GM12878 (cell line): ENCODE results near the gene FXYD7. TPM values are rescaled to one million over a fixed set of nuclear protein-coding genes. Genes with fewer than 3 reads are reported as not detected.

Experiments used
- ATAC-seq: fragments of 200-7000 bp; cut with Tn5 transposase; 3 replicates; pipeline ENCODE4 v1.9.1; 2020; ENCODE audit warnings: mild to moderate bottlenecking, moderate library complexity
- BruUV-seq: library from RNA; stranded (reverse); fragments of 400-500 nt; replicated peaks from 2 replicates; lab custom pipeline; 2021; lab: Mats Ljungman, UMichigan
- CTCF ChIA-PET: fragments of 300-600 bp; sonication (Branson Sonifier 250); formaldehyde crosslinking; extraction: SDS; loops from one replicate; lab custom pipeline; 2021; ENCODE audit warnings: inconsistent platforms; lab: Yijun Ruan, JAX
- POLR2A ChIA-PET: fragments of 350-600 bp; formaldehyde crosslinking; extraction: SDS; loops from one replicate; lab custom pipeline; 2021; ENCODE audit warnings: inconsistent platforms; lab: Charles Lee
- RAD21 ChIA-PET: fragments of 300-600 bp; sonication (Branson Sonifier 250); formaldehyde crosslinking; loops from one replicate; lab custom pipeline; 2023; ENCODE audit warnings: antibody characterized with exemption; ENCODE audit not compliant: unreplicated experiment; lab: Charles Lee
- SMC1A ChIA-PET: fragments of 300-600 bp; sonication (Branson Sonifier 250); formaldehyde crosslinking; loops from one replicate; lab custom pipeline; 2023; ENCODE audit not compliant: unreplicated experiment, uncharacterized antibody; lab: Charles Lee
- DNase-seq: peaks from one replicate; pipeline ENCODE4 v3.0.0-alpha.2; 2011; ENCODE audit warnings: low read depth, low spot score
- FAIRE-seq: peaks from 3 replicates; lab custom pipeline; 2011; peaks lifted over from hg19 to GRCh38; lab: Jason Lieb, UNC
- H2AFZ ChIP-seq: 2 replicates; pipeline ENCODE4 v1.6.0; 2011; ENCODE audit warnings: low read depth, low read length, control low read depth; ENCODE audit not compliant: control insufficient read depth
- H3K27ac ChIP-seq: 2 replicates; pipeline ENCODE4 v1.5.1; 2011; ENCODE audit warnings: control low read depth; ENCODE audit not compliant: control insufficient read depth, insufficient read depth
- H3K27me3 ChIP-seq, 2 experiments: replicated peaks in 1 of 2; 2 replicates each; pipeline versions ENCODE4 v1.6.0 to v1.6.1; 2011; ENCODE audit warnings: low read length in 1 of 2; ENCODE audit not compliant: control insufficient read depth in 2 of 2, insufficient read depth in 2 of 2
- H3K36me3 ChIP-seq, 2 experiments: 2 replicates each; pipeline ENCODE4 v1.5.1; 2011; ENCODE audit warnings: low read length in 1 of 2; ENCODE audit not compliant: control insufficient read depth in 2 of 2, insufficient read depth in 2 of 2
- H3K4me1 ChIP-seq: 2 replicates; pipeline ENCODE4 v1.6.1; 2011; ENCODE audit warnings: mild to moderate bottlenecking, low read length, moderate library complexity, mixed read lengths; ENCODE audit not compliant: control insufficient read depth, insufficient read depth
- H3K4me2 ChIP-seq: 2 replicates; pipeline ENCODE4 v1.6.0; 2011; ENCODE audit warnings: control low read depth; ENCODE audit not compliant: control insufficient read depth, insufficient read depth
- H3K4me3 ChIP-seq: fragments of 200-600 bp; sonication (generic); 2 replicates; pipeline ENCODE4 v1.5.1; 2016
- H3K79me2 ChIP-seq: 2 replicates; pipeline ENCODE4 v1.6.0; 2011; ENCODE audit warnings: low read length; ENCODE audit not compliant: control insufficient read depth, insufficient read depth
- H3K9ac ChIP-seq: 2 replicates; pipeline ENCODE4 v1.8.0; 2011; ENCODE audit warnings: low read length, control low read depth, mixed read lengths; ENCODE audit not compliant: control insufficient read depth, insufficient read depth
- H3K9me3 ChIP-seq: replicated peaks from 3 replicates; pipeline ENCODE4 v1.5.1; 2011; ENCODE audit warnings: mild to moderate bottlenecking, low read length; ENCODE audit not compliant: control insufficient read depth, insufficient read depth
- H4K20me1 ChIP-seq: 2 replicates; pipeline ENCODE4 v1.6.0; 2011; ENCODE audit not compliant: control insufficient read depth, insufficient read depth
- CREB1 ChIP-seq: IDR thresholded peaks from 2 replicates; pipeline ENCODE4 v1.6.1; 2012; ENCODE audit warnings: low read depth, mild to moderate bottlenecking, inconsistent platforms
- MEF2A ChIP-seq: IDR thresholded peaks from 2 replicates; pipeline ENCODE4 v1.6.1; 2011; ENCODE audit warnings: low read depth, mild to moderate bottlenecking, low read length, moderate library complexity; ENCODE audit not compliant: insufficient read depth
- MYC ChIP-seq: IDR thresholded peaks from 2 replicates; pipeline ENCODE4 v1.6.1; 2011; ENCODE audit warnings: mild to moderate bottlenecking, low read length, moderate library complexity, inconsistent platforms; ENCODE audit not compliant: insufficient read depth, insufficient replicate concordance, insufficient read length, severe bottlenecking
- NFYA ChIP-seq: IDR thresholded peaks from 2 replicates; pipeline ENCODE4 v1.6.1; 2011; ENCODE audit warnings: low read depth, mild to moderate bottlenecking, low read length, improper control_type of control experiment, borderline replicate concordance
- RCOR1 ChIP-seq: conservative IDR thresholded peaks from 2 replicates; pipeline ENCODE4 v1.6.1; 2012; ENCODE audit warnings: low read depth, low read length, improper control_type of control experiment
- SUZ12 ChIP-seq: fragments of 200-600 bp; sonication (generic); IDR thresholded peaks from one replicate; pipeline ENCODE4 v1.6.1; 2018; ENCODE audit warnings: antibody characterized with exemption, mild to moderate bottlenecking; ENCODE audit not compliant: unreplicated experiment
- ZNF24 ChIP-seq: fragments of 450-650 bp; IDR thresholded peaks from 2 replicates; pipeline ENCODE4 v1.6.1; 2017; ENCODE audit warnings: antibody characterized with exemption, mild to moderate bottlenecking
- WGBS: methylation state at CpG from one replicate; pipeline ENCODE4 v1.1.6; 2016; ENCODE audit warnings: low lambda C conversion rate; ENCODE audit not compliant: insufficient replicate concordance, insufficient coverage; ENCODE audit errors: missing lambda C conversion rate; 5-methylcytosine and 5-hydroxymethylcytosine counted together
- in situ Hi-C: fragments of 300-500 bp; cut with MboI; formaldehyde crosslinking; loops from 9 replicates; pipeline ENCODE4 v1.14.3; 2018; ENCODE audit warnings: mixed read lengths
- intact Hi-C: fragments of 100-400 bp; cut with micrococcal nuclease; formaldehyde crosslinking; loops from one replicate; pipeline ENCODE4 v1.14.2; 2022; ENCODE audit not compliant: unreplicated experiment
- polyA plus RNA-seq, 11 experiments: library from polyadenylated mRNA; depleted of rRNA in 4 of 11; unstranded in 6 of 11; stranded (reverse) in 5 of 11; fragments of >200 nt; fragmentation: Nextera tagmentation in 4 of 11; fragmentation: Illumina TruSeq in 1 of 11; extraction: Ambion mirVana in 4 of 11; extraction: Trizol in 1 of 11; gene quantifications; 1 replicate in 1 of 11; 2 replicates in 10 of 11; pipeline versions ENCODE4 v1.2.1 to v1.2.3, GENCODE V29; 2011 to 2016; ENCODE audit warnings: inconsistent platforms in 2 of 11, missing spikeins in 2 of 11, low read depth in 1 of 11
- total RNA-seq, 4 experiments: library from RNA; depleted of rRNA in 3 of 4; stranded (reverse); fragments of >200 nt in 3 of 4; fragmentation: Illumina TruSeq in 1 of 4; extraction: Trizol in 1 of 4; gene quantifications; 2 replicates each; pipeline versions ENCODE4 v1.2.1 to v1.2.3, GENCODE V29; 2013 to 2021
- TF ChIP-seq, protein P1 (sequence below), 3 experiments: IDR thresholded peaks in 2 of 3; conservative IDR thresholded peaks in 1 of 3; 2 replicates each; pipeline ENCODE4 v1.5.1; 2011; ENCODE audit warnings: low read depth in 3 of 3, low read length in 3 of 3, mild to moderate bottlenecking in 3 of 3, control low read depth in 2 of 3, moderate library complexity in 2 of 3, inconsistent platforms in 1 of 3, mixed read lengths in 1 of 3; ENCODE audit not compliant: control insufficient read depth in 2 of 3, insufficient read depth in 1 of 3; ENCODE audit errors: extremely low read depth in 1 of 3
- TF ChIP-seq, protein P2 (sequence below): fragments of 450-650 bp; IDR thresholded peaks from 2 replicates; pipeline ENCODE4 v1.6.1; 2017; ENCODE audit warnings: mild to moderate bottlenecking, low read depth, inconsistent platforms; ENCODE audit not compliant: poor library complexity, severe bottlenecking

FXYD7 gene
- total and polyA plus RNA-seq, 10 of the 15 experiments (the other 5 are each of a cell fraction or from before 2014, with no cell fraction given) = 0.07 to 0.28 (median 0.12) TPM; not detected in 7

DNA sequence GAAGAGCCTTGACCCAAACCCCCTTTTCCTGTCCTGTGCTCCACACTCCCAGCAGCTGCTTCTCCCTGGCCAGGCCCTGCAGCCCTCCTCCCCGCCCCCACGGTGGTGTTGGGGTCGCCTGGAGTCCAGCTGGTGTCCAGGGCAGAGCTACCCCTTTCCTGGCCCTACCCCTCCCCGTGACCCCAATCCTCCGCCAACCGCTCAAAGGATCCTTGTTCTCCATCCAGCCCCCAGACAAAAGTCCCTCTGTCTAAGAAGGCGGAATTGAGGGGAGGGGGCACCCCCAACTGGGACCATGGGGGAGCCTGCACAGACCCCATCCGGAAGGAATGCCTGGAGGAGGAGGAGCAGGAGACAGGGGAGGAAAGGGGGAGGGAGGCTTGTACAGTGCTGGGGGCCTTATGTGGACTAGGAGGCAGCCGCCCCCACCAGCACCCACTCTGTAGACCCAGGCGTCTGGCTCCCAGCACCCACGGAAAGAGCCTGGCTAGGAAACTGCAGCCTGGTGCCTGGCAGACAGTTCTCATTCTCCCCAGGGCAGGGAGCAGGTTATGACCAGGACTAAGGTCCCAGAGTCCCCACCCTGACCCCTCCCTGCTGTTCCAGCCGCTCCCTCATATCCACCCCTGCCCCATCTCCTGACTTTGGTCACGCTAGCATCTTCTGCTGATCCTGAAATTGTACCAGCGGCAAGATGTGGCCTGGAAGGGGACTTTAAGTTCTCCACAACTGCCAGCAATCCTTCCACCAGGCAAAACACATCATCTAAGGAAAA lies 27.7 kb upstream of the FXYD7 start, which contains the start of gene FXYD3:
TSS of gene FXYD3 (plus strand) at position 647 of the 775 bp plus-strand sequence. CDS start 3,554 bp downstream, outside the sequence.
- DNase-seq (no peak), FAIRE-seq (no peak), ATAC-seq (no peak)
- intact Hi-C loops = no loop called here
- H3K79me2 ChIP-seq = no peaks in the 10 kb centered on the region
- H3K4me2 ChIP-seq = peak within 1 kb of the TSS; percentile 48; the same call in 1 of the 2 replicates
- no TSS peak for BruUV-seq
- H3K4me3 ChIP-seq = no peak within 1 kb of the TSS
- H4K20me1 ChIP-seq = no peaks in the 10 kb centered on the region
- no peak within 1 kb of the TSS for H3K9ac ChIP-seq
- H3K36me3 ChIP-seq = no peaks in the 10 kb centered on the region
- TF ChIP-seq ZNF24 (no peak), CREB1 (no peak), MYC (no peak), RCOR1 (no peak), MEF2A (no peak), NFYA (no peak), SUZ12 (no peak)
- TF ChIP-seq, protein P1, sequence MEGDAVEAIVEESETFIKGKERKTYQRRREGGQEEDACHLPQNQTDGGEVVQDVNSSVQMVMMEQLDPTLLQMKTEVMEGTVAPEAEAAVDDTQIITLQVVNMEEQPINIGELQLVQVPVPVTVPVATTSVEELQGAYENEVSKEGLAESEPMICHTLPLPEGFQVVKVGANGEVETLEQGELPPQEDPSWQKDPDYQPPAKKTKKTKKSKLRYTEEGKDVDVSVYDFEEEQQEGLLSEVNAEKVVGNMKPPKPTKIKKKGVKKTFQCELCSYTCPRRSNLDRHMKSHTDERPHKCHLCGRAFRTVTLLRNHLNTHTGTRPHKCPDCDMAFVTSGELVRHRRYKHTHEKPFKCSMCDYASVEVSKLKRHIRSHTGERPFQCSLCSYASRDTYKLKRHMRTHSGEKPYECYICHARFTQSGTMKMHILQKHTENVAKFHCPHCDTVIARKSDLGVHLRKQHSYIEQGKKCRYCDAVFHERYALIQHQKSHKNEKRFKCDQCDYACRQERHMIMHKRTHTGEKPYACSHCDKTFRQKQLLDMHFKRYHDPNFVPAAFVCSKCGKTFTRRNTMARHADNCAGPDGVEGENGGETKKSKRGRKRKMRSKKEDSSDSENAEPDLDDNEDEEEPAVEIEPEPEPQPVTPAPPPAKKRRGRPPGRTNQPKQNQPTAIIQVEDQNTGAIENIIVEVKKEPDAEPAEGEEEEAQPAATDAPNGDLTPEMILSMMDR (IDR thresholded peaks at IDR 0.05 in 2 of 3, conservative IDR thresholded peaks at IDR 0.05 in 1 of 3; ENCODE audit: control insufficient read depth in 2 of 3, extremely low read depth in 1 of 3, insufficient read depth in 1 of 3, low read depth in 3 of 3, low read length in 3 of 3) = no peak
- TF ChIP-seq, protein P2, sequence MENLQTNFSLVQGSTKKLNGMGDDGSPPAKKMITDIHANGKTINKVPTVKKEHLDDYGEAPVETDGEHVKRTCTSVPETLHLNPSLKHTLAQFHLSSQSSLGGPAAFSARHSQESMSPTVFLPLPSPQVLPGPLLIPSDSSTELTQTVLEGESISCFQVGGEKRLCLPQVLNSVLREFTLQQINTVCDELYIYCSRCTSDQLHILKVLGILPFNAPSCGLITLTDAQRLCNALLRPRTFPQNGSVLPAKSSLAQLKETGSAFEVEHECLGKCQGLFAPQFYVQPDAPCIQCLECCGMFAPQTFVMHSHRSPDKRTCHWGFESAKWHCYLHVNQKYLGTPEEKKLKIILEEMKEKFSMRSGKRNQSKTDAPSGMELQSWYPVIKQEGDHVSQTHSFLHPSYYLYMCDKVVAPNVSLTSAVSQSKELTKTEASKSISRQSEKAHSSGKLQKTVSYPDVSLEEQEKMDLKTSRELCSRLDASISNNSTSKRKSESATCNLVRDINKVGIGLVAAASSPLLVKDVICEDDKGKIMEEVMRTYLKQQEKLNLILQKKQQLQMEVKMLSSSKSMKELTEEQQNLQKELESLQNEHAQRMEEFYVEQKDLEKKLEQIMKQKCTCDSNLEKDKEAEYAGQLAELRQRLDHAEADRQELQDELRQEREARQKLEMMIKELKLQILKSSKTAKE = no peak
- no peaks in the 10 kb centered on the region for H3K9me3 ChIP-seq
- peak within 1 kb of the TSS; percentile 72 for H2AFZ ChIP-seq
- WGBS = 43% methylated on average over 13 of the region's 14 CpGs
- CTCF ChIA-PET = interaction anchor here (0.8 to 6.4 kb wide), 12 partner anchors 7 to 134 kb away, joined by 3 to 75 read pairs (median 4); partner anchors contain the start of genes FXYD7 and LGI4
- in situ Hi-C loops = no loop called here
- H3K27me3 ChIP-seq = no peaks in the 10 kb centered on the region
- RAD21 ChIA-PET = interaction anchor here (1.0 to 1.6 kb wide), 3 partner anchors 20 to 49 kb away, joined by 3 to 8 read pairs (median 3); no protein-coding TSS in a partner anchor
- H3K27ac ChIP-seq = no peak within 1 kb of the TSS
- POLR2A ChIA-PET = interaction anchor here (0.5 kb wide), 1 partner anchor 170 kb away, joined by 5 read pairs; no protein-coding TSS in a partner anchor
- H3K4me1 ChIP-seq = peaks cover 1% of the 10 kb centered on the region
- SMC1A ChIA-PET = interaction anchor here (1.0 to 3.6 kb wide), 4 partner anchors 20 to 26 kb away, joined by 8 to 10 read pairs (median 9); partner anchors contain the start of gene LGI4
